Astrocyte of the spinal cord (primary cell): ENCODE results near the gene RPL26.
"Not testable (repeated sequence)": the region's sequence is repeated elsewhere in the genome, so short reads cannot be mapped to it uniquely, and the experiment has no call there.

ENCODE experiments used
- DNase-seq: peaks from one replicate; pipeline ENCODE4 v3.0.0; 2011; ENCODE audit warnings: low read depth, low spot score
- H3K4me3 ChIP-seq: 2 replicates; pipeline ENCODE4 v1.5.1; 2011; ENCODE audit warnings: low read depth, mild to moderate bottlenecking, low read length, moderate library complexity
- in situ Hi-C: cut with HindIII; loops from 2 replicates; pipeline ENCODE4 v1.10.0; 2017; ENCODE audit warnings: low sequenced_read_pairs
- TF ChIP-seq, protein P1 (sequence below): IDR thresholded peaks from 2 replicates; pipeline ENCODE4 v1.5.1; 2012; ENCODE audit warnings: low read depth, mild to moderate bottlenecking, low read length, inconsistent platforms

RPL26 gene

DNA sequence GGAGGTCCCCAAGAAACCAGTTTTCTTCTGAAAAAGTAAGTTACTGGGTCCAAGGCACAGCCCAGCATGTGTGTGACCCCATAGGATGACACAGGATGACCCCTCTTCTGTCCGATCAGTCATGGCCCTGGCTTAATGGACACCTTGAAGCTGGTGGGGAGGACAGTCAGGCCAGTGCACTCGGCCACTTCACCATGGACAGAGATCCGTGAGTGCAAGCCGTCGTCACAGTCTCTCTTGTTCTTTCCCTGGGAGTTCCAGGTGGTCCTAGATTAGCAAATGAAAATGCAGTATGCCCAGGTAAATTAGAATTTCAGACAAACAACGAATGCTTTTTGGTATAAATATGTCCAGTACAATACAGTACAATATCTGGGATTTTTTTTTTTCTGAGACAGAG lies 16.0 kb upstream of the RPL26 start:
- in situ Hi-C loops: no loop called here
- TF ChIP-seq, protein P1, sequence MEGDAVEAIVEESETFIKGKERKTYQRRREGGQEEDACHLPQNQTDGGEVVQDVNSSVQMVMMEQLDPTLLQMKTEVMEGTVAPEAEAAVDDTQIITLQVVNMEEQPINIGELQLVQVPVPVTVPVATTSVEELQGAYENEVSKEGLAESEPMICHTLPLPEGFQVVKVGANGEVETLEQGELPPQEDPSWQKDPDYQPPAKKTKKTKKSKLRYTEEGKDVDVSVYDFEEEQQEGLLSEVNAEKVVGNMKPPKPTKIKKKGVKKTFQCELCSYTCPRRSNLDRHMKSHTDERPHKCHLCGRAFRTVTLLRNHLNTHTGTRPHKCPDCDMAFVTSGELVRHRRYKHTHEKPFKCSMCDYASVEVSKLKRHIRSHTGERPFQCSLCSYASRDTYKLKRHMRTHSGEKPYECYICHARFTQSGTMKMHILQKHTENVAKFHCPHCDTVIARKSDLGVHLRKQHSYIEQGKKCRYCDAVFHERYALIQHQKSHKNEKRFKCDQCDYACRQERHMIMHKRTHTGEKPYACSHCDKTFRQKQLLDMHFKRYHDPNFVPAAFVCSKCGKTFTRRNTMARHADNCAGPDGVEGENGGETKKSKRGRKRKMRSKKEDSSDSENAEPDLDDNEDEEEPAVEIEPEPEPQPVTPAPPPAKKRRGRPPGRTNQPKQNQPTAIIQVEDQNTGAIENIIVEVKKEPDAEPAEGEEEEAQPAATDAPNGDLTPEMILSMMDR: no peak
- DNase-seq: no peak
- H3K4me3 ChIP-seq: no peak overlapping the region

DNA sequence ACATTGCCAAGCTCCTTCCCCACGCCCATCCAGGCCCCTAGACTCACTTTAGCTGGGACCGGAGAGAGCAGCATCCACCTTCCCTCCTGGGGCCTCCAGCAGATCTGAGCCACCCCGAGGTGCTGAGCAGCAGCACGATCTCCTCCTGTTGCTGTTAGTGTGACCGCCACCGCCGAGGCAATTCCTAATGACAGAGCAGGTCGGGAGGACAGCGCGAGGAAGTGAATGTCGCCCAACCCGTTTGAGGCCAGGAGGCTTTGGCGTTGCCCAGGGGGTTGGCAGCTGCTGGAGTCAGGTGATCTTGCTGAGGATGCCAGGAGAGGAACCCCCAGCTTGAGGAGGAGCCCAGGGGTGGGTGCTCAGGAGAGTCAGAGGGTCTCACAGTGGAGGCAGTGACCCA lies 14.6 kb upstream of the RPL26 start, which contains the start of gene RNF222:
Gene RNF222 (minus strand): TSS at position 192 of the 400 bp plus-strand sequence. CDS start 4,366 bp downstream, outside the sequence.
- in situ Hi-C loops: no loop called here
- TF ChIP-seq, protein P1: no peak
- no peak within 1 kb of the TSS for H3K4me3 ChIP-seq
- no peak for DNase-seq

DNA sequence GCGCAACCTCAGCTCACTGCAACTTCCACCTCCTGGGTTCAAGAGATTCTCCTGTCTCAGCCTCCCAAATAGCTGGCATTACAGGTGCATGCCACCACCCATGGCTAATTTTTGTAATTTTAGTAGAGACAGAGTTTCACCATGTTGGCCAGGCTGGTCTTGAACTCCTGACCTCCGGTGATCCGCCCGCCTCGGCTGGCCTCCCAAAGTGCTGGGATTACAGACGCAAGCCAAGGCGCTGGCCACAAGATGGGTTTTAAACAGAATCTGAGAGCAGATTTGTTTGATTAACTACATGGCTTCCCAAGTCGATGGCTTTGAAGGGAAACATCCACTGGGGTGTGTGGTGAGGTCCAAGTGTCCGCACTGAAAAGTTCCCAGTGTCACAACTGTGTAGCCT lies 11.5 kb upstream of the RPL26 start:
- H3K4me3 ChIP-seq, in situ Hi-C loops, DNase-seq: not testable (repeated sequence)

DNA sequence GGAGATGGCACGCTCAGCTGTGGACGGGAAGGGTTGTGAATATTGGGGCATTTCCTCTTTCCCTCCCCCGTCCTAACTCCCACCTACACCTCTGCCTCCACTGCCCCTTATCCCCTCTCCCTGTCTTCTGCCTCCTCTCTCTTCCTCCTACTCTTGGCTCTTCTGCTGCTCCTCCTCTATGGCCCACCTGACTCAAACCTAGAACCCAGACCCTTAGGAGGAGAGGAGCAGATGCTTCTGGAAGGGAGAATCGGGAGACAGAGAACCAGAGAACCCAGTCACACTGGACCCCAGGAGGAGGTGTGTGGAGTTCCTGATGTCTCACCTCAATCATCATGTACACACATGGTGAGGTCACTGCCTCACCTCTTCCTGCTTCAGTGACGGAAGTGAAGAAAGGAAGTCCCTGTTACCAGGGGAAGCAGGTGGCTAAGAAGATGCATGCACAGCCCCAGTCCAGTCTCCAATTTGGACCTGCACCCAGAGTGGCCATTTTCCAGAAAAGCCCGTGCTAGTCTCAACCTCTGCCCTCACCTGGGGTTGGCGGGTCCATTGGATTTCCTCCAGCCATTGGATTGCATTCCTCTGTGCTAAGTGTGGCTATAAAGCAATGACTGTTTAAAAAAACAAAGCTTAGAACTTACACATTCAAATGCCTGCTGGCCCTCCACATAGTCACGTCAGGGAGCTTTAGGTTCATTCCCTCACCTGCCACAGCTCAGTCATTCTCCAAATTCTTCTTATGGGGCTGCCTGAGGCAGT lies 10.7 kb upstream of the RPL26 start:
- H3K4me3 ChIP-seq: no peak overlapping the region
- in situ Hi-C loops: no loop called here
- TF ChIP-seq, protein P1: no peak
- no peak for DNase-seq

DNA sequence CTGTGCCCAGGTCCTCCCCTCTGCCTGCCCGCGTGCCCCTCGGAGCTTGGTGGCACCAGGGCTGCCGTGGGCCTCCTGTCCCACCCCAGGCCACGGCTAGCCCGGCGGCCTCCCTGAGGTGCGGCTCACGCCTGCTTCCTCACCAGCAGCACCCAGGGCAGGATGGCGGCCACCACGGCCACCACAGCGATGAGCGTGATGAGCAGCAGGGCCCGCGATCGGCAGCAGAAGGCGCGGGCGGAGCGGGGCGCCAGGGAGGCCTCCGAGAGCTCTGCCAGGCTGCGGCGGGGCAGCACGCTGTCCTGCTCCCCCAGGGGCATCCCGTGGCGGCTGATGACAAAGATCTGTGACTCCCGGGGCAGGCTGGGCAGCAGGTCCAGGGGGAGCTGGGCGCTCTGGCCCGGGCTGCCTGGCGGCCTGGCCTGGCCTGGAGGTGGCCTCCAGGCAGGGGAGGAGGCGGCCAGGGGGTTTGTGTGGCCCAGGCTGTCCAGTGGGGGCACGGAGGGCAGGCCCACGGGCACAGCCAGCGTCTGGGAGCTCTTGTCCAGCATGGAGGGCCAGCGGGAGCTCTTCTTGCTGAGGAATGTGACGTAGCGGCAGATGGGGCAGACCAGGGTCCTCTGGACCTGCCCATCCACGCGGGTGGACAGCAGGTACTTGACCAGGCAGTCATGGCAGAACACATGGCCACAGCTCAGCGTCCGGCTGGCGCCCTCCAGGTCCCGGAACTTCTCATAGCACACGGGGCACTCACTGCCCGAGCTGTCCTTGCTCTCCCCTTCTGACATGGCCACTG lies 9.9 kb upstream of the RPL26 start:
- TF ChIP-seq, protein P1: no peak
- in situ Hi-C loops: no loop called here
- no peak for DNase-seq
- H3K4me3 ChIP-seq: no peak overlapping the region

DNA sequence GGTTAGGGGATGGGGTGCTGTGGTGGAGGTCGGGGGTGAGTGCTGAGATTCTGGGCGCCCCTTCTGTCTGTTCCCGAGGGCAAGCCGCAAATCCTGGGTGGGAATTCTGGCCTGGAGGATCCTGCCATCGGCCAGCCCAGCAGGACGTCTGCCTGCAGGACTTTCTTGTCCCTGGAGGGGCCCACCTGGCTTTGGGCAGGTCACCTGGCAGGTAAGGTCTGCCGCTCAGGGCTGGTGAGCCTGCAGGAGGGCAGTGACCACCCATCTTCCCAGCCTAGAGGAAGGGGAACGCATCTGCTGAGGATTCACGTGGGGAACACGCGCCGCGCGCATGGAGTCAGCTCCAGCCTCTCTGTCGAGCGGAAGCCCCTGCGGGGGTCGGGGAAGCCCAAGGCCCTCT lies 9.3 kb upstream of the RPL26 start:
- no peak overlapping the region for H3K4me3 ChIP-seq
- no peak for DNase-seq
- TF ChIP-seq, protein P1: no peak
- in situ Hi-C loops: no loop called here

DNA sequence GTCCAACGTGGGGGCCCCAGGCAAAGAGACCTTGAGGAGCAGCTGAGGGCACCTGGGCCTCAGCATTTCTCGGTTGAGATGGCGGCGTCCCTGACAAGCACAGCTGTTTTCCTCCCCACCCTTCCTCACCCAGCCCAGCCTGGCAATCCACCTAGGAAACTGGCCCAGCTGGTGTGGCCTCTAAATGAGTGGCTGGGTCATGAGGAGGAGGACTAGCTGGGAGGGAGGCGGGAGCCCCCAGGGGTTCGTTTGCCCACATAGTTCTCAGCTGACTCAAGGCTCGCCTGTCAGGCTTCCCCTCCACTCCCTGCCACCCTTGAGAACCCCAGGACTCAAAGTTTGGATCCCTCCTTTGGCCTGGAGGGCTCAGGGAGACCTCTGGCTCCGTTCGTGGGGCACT lies 8.7 kb upstream of the RPL26 start:
- DNase-seq: no peak
- TF ChIP-seq, protein P1: no peak
- in situ Hi-C loops: no loop called here
- no peak overlapping the region for H3K4me3 ChIP-seq
